Stomach (tissue), 9 donors: ENCODE data around the gene MPP3. TPM values are rescaled to one million over a fixed set of nuclear protein-coding genes. Genes with fewer than 3 reads are reported as not detected.

Source experiments
- DNase-seq, 2 donors: peaks; one replicate each; pipeline versions ENCODE4 v3.0.0 to v3.0.0-alpha.2; 2013 to 2019
- H3K27ac ChIP-seq, 5 donors: fragments of 200-600 bp in 4 of 5; sonication (generic) in 4 of 5; one replicate each; pipeline ENCODE4 v1.5.1; 2013 to 2019; ENCODE audit warnings: mild to moderate bottlenecking in 1 of 5, moderate library complexity in 1 of 5
- H3K27me3 ChIP-seq, 3 donors: fragments of 200-600 bp; sonication (generic); one replicate each; pipeline ENCODE4 v1.5.1; 2017 to 2019; ENCODE audit warnings: mixed run types in 1 of 3
- H3K36me3 ChIP-seq, 4 donors: fragments of 200-600 bp; sonication (generic); 1 replicate in 3 of 4; 2 replicates in 1 of 4; pipeline ENCODE4 v1.5.1; 2016 to 2019
- H3K4me1 ChIP-seq, 4 donors: fragments of 200-600 bp; sonication (generic); one replicate each; pipeline ENCODE4 v1.5.1; 2016 to 2019
- H3K4me3 ChIP-seq, 4 donors: fragments of 200-600 bp; sonication (generic) in 3 of 4; one replicate each; pipeline ENCODE4 v1.5.1; 2016 to 2019; ENCODE audit warnings: mild to moderate bottlenecking in 1 of 4
- H3K9me3 ChIP-seq, 4 donors: fragments of 200-600 bp; sonication (generic); one replicate each; pipeline ENCODE4 v1.5.1; 2016 to 2019
- CTCF ChIP-seq, 7 experiments: fragments of 450-650 bp in 4 of 7; fragments of 200-600 bp in 3 of 7; sonication (generic) in 3 of 7; IDR thresholded peaks; one replicate each; pipeline ENCODE4 v1.5.1; 2016 to 2019; ENCODE audit warnings: antibody characterized with exemption in 7 of 7, control low read depth in 2 of 7, mild to moderate bottlenecking in 1 of 7
- EP300 ChIP-seq: sonication (generic); formaldehyde crosslinking; IDR thresholded peaks from one replicate; pipeline ENCODE4 v1.6.1; 2017; ENCODE audit warnings: antibody characterized with exemption
- POLR2A ChIP-seq, 4 donors: fragments of 450-650 bp; IDR thresholded peaks; one replicate each; pipeline ENCODE4 v1.6.1; 2016; ENCODE audit warnings: antibody characterized with exemption in 4 of 4, control low read depth in 2 of 4, mild to moderate bottlenecking in 1 of 4, moderate library complexity in 1 of 4
- POLR2AphosphoS5 ChIP-seq, 3 donors: sonication (generic); formaldehyde crosslinking; IDR thresholded peaks; one replicate each; pipeline ENCODE4 v1.6.1; 2016; ENCODE audit warnings: antibody characterized with exemption in 3 of 3
- WGBS, 5 donors: extraction: QIAGEN DNeasy Blood & Tissue Kit in 3 of 5; methylation state at CpG; one replicate each; pipeline versions ENCODE4 v1.1.5 to v1.1.7; 2013 to 2018; 5-methylcytosine and 5-hydroxymethylcytosine counted together
- intact Hi-C: fragments of 100-400 bp; cut with DNase I; formaldehyde crosslinking; loops from one replicate; pipeline ENCODE4 v1.15.1; 2023; ENCODE audit warnings: low total_unique reads
- polyA plus RNA-seq, 3 donors: library from polyadenylated mRNA; stranded (reverse); fragments of 200-250 nt; gene quantifications; one replicate each; pipeline ENCODE4 v1.2.3, GENCODE V29; 2013
- total RNA-seq, 5 donors: library from RNA; depleted of rRNA; stranded (reverse); fragments of >200 nt; gene quantifications; one replicate each; pipeline versions ENCODE4 v1.1.0 to v1.2.3, GENCODE V29; 2014 to 2016
- donor health status: healthy with polysubstance abuse.
- donor health status: Bipolar disorder and iron deficiency.
- donor health status: healthy.

MPP3 gene
- total and polyA plus RNA-seq, 8 donors: 0.31 to 22.8 (median 10.6) TPM

DNA sequence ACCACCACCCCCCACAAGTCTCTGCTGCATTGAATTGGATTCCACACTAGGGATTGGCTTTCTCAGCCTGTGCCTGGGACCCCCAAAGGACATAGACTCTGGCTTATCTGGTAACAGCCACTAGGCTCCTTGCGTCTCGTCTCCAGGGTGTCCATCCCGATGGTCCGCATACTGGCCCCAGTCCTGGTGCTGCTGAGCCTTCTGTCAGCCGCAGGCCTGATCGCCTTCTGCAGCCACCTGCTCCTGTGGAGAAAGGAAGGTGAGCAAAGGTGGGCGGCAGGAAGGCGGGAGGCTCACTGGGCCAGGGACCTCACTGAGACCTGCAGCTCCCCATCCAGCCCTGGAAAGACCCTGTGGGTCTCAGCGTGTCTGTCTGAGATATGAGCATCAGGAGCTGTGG, 22.1 kb upstream of the MPP3 start:
- 83 to 93% (median 87%) methylated on average over 9 of the region's 9 CpGs for WGBS, 5 donors
- H3K4me1 ChIP-seq: no peaks in the 10 kb centered on the region
- H3K4me3 ChIP-seq: no peak overlapping the region
- no peak for TF ChIP-seq POLR2AphosphoS5 (IDR thresholded peaks at IDR 0.05)
- no peak for TF ChIP-seq CTCF (IDR thresholded peaks at IDR 0.05)
- TF ChIP-seq POLR2A (IDR thresholded peaks at IDR 0.05): no peak
- TF ChIP-seq EP300: no peak
- H3K27ac ChIP-seq: no peak overlapping the region
- intact Hi-C loops: no loop called here
- no peaks in the 10 kb centered on the region for H3K36me3 ChIP-seq
- H3K27me3 ChIP-seq: peaks cover 0 to 49% (median 0%) of the 10 kb centered on the region in 3 donors
- no peak for DNase-seq
- peaks cover 0 to 9% (median 4%) of the 10 kb centered on the region in 4 donors for H3K9me3 ChIP-seq

GRCh38 chr17:43854498-43854897, 21.6 kb upstream of the MPP3 start:
- peaks cover 0 to 49% (median 0%) of the 10 kb centered on the region in 3 donors for H3K27me3 ChIP-seq
- H3K9me3 ChIP-seq: peaks cover 0 to 9% (median 4%) of the 10 kb centered on the region in 4 donors
- no peak for DNase-seq
- H3K36me3 ChIP-seq: no peaks in the 10 kb centered on the region
- intact Hi-C loops: no loop called here
- 73 to 89% (median 77%) methylated on average over 7 to 8 of the region's 8 CpGs for WGBS, 5 donors
- TF ChIP-seq CTCF (IDR thresholded peaks at IDR 0.05): no peak
- TF ChIP-seq POLR2AphosphoS5 (IDR thresholded peaks at IDR 0.05): no peak
- no peak for TF ChIP-seq POLR2A (IDR thresholded peaks at IDR 0.05)
- TF ChIP-seq EP300: no peak
- no peak overlapping the region for H3K4me3 ChIP-seq
- no peak overlapping the region for H3K27ac ChIP-seq
- no peaks in the 10 kb centered on the region for H3K4me1 ChIP-seq

- H3K9me3 ChIP-seq: peaks cover 0 to 9% (median 4%) of the 10 kb centered on the region in 4 donors
- no peaks in the 10 kb centered on the region for H3K36me3 ChIP-seq
- no peak overlapping the region for H3K27ac ChIP-seq
- intact Hi-C loops: no loop called here
- TF ChIP-seq CTCF (IDR thresholded peaks at IDR 0.05) (no peak), POLR2A (IDR thresholded peaks at IDR 0.05) (no peak), EP300 (no peak), POLR2AphosphoS5 (IDR thresholded peaks at IDR 0.05) (no peak)
- peaks cover 0 to 50% (median 0%) of the 10 kb centered on the region in 3 donors for H3K27me3 ChIP-seq
- no peak overlapping the region for H3K4me3 ChIP-seq
- no peaks in the 10 kb centered on the region for H3K4me1 ChIP-seq
- 60 to 79% (median 78%) methylated on average over 7 of the region's 7 CpGs for WGBS, 5 donors
- no peak for DNase-seq
Measured at GRCh38 chr17:43853546-43853945, 20.6 kb upstream of the MPP3 start.

- TF ChIP-seq CTCF (IDR thresholded peaks at IDR 0.05) (no peak), POLR2A (IDR thresholded peaks at IDR 0.05) (no peak), POLR2AphosphoS5 (IDR thresholded peaks at IDR 0.05) (no peak), EP300 (no peak)
- peaks cover 0 to 42% (median 0%) of the 10 kb centered on the region in 3 donors for H3K27me3 ChIP-seq
- no peak overlapping the region for H3K4me3 ChIP-seq
- H3K4me1 ChIP-seq: no peaks in the 10 kb centered on the region
- H3K27ac ChIP-seq: no peak overlapping the region
- no peaks in the 10 kb centered on the region for H3K36me3 ChIP-seq
- H3K9me3 ChIP-seq: peaks cover 0 to 9% (median 4%) of the 10 kb centered on the region in 4 donors
- no peak for DNase-seq
- 88 to 97% (median 92%) methylated on average over 8 of the region's 8 CpGs for WGBS, 5 donors
- intact Hi-C loops: no loop called here
Measured at GRCh38 chr17:43852571-43852970, 19.6 kb upstream of the MPP3 start.
